Activated B cell treated with CpG ODN at 0.5 μM for 24 hours (primary cell): ENCODE results near the gene C17orf50. TPM values are rescaled to one million over a fixed set of nuclear protein-coding genes. Genes with fewer than 3 reads are reported as not detected.

Experiments
- ATAC-seq: fragments of 200-7000 bp; cut with Tn5 transposase; one replicate; pipeline ENCODE4 v1.10.0; 2021; ENCODE audit warnings: low read depth, mild to moderate bottlenecking, moderate library complexity
- CTCF ChIA-PET: fragments of 350-600 bp; sonication (Branson Sonifier 250); formaldehyde crosslinking; loops from one replicate; lab custom pipeline; 2021; ENCODE audit warnings: antibody characterized with exemption; lab: Charles Lee
- POLR2A ChIA-PET: fragments of 350-600 bp; sonication (Branson Sonifier 250); formaldehyde crosslinking; loops from one replicate; lab custom pipeline; 2021; ENCODE audit warnings: antibody characterized with exemption; lab: Charles Lee
- DNase-seq: peaks from one replicate; pipeline ENCODE4 v3.0.0; 2022
- H3K27ac Mint-ChIP-seq: one replicate; pipeline ENCODE4 v1.8.0; 2020; ENCODE audit warnings: mixed read lengths
- H3K27me3 Mint-ChIP-seq: one replicate; pipeline ENCODE4 v1.8.0; 2021; ENCODE audit warnings: mixed read lengths
- H3K36me3 Mint-ChIP-seq: one replicate; pipeline ENCODE4 v1.8.0; 2021; ENCODE audit warnings: low read depth, mixed read lengths
- H3K4me1 Mint-ChIP-seq: one replicate; pipeline ENCODE4 v1.8.0; 2021; ENCODE audit warnings: mixed read lengths
- H3K4me3 Mint-ChIP-seq: one replicate; pipeline ENCODE4 v1.8.0; 2020; ENCODE audit warnings: mild to moderate bottlenecking, mixed read lengths
- H3K9me3 Mint-ChIP-seq: one replicate; pipeline ENCODE4 v1.8.0; 2020; ENCODE audit warnings: mixed read lengths
- CTCF ChIP-seq: fragments of 200-600 bp; IDR thresholded peaks from one replicate; pipeline ENCODE4 v1.8.0; 2022; ENCODE audit warnings: antibody characterized with exemption, mild to moderate bottlenecking
- intact Hi-C: fragments of 100-400 bp; cut with micrococcal nuclease; formaldehyde crosslinking; loops from one replicate; pipeline ENCODE4 v1.15.1; 2024
- total RNA-seq: library from RNA; stranded (reverse); gene quantifications from 2 replicates; pipeline ENCODE4 v1.2.3, GENCODE V29; 2022

C17orf50 gene
- total RNA-seq, 1 donor from 2014 or later = not detected

- Mint-ChIP-seq H3K4me1 (no peaks in the 10 kb centered on the region), H3K4me3 (no peak overlapping the region), H3K27ac (no peak overlapping the region), H3K27me3 (peaks cover 20% of the 10 kb centered on the region), H3K36me3 (no peaks in the 10 kb centered on the region), H3K9me3 (no peaks in the 10 kb centered on the region)
- ChIA-PET CTCF (interaction anchor here (1.1 kb wide), 1 partner anchor 11 kb away, joined by 6 read pairs; no protein-coding TSS in a partner anchor), POLR2A (no interaction called here)
- ATAC-seq (no peak), DNase-seq (no peak)
- intact Hi-C loops = no loop called here
- TF ChIP-seq CTCF = no peak
Observed at GRCh38 chr17:35775039-35775438, 14.4 kb downstream of the C17orf50 start.

GRCh38 chr17:35775583-35775982 is 14.9 kb downstream of the C17orf50 start:
- no peak for ATAC-seq
- Mint-ChIP-seq H3K36me3 (no peaks in the 10 kb centered on the region), H3K4me3 (no peak overlapping the region), H3K9me3 (no peaks in the 10 kb centered on the region), H3K27ac (no peak overlapping the region), H3K4me1 (no peaks in the 10 kb centered on the region), H3K27me3 (peaks cover 20% of the 10 kb centered on the region)
- TF ChIP-seq CTCF = no peak
- intact Hi-C loops = no loop called here
- no peak for DNase-seq
- ChIA-PET CTCF (interaction anchor here (1.1 kb wide), 1 partner anchor 12 kb away, joined by 6 read pairs; no protein-coding TSS in a partner anchor), POLR2A (no interaction called here)

- H3K4me3 Mint-ChIP-seq = no peak overlapping the region
- H3K27me3 Mint-ChIP-seq = peaks cover 13% of the 10 kb centered on the region
- TF ChIP-seq CTCF = no peak
- no peak for DNase-seq
- ChIA-PET POLR2A (no interaction called here), CTCF (interaction anchor here (1.4 kb wide), 1 partner anchor 15 kb away, joined by 5 read pairs; no protein-coding TSS in a partner anchor)
- no peaks in the 10 kb centered on the region for H3K36me3 Mint-ChIP-seq
- H3K9me3 Mint-ChIP-seq = no peaks in the 10 kb centered on the region
- no peaks in the 10 kb centered on the region for H3K4me1 Mint-ChIP-seq
- ATAC-seq = no peak
- no peak overlapping the region for H3K27ac Mint-ChIP-seq
- intact Hi-C loops = no loop called here
Observed at GRCh38 chr17:35778641-35779196, 18.0 kb downstream of the C17orf50 start.

- no peak overlapping the region for H3K4me3 Mint-ChIP-seq
- ATAC-seq (no peak), DNase-seq (no peak)
- intact Hi-C loops = no loop called here
- CTCF ChIA-PET = interaction anchor here (1.2 to 1.5 kb wide), 2 partner anchors 17 to 28 kb away, joined by 3 to 4 read pairs; partner anchors contain the start of gene TAF15
- H3K36me3 Mint-ChIP-seq = no peaks in the 10 kb centered on the region
- H3K27me3 Mint-ChIP-seq = peaks cover 7% of the 10 kb centered on the region
- TF ChIP-seq CTCF = no peak
- H3K27ac Mint-ChIP-seq = no peak overlapping the region
- no peaks in the 10 kb centered on the region for H3K4me1 Mint-ChIP-seq
- H3K9me3 Mint-ChIP-seq = no peaks in the 10 kb centered on the region
- POLR2A ChIA-PET = no interaction called here
Observed at GRCh38 chr17:35780950-35781349, 20.3 kb downstream of the C17orf50 start.

- Mint-ChIP-seq H3K9me3 (no peaks in the 10 kb centered on the region), H3K27ac (no peak overlapping the region), H3K4me1 (no peaks in the 10 kb centered on the region), H3K27me3 (peaks cover 6% of the 10 kb centered on the region), H3K36me3 (no peaks in the 10 kb centered on the region), H3K4me3 (no peak overlapping the region)
- no peak for TF ChIP-seq CTCF
- ATAC-seq (no peak), DNase-seq (no peak)
- ChIA-PET POLR2A (interaction anchor here (1.6 kb wide), 1 partner anchor 21 kb away, joined by 4 read pairs; no protein-coding TSS in a partner anchor), CTCF (interaction anchor here (0.7 kb wide), 1 partner anchor 21 kb away, joined by 3 read pairs; no protein-coding TSS in a partner anchor)
- intact Hi-C loops = no loop called here
Observed at GRCh38 chr17:35784895-35785294, 24.2 kb downstream of the C17orf50 start.
